PC-3 (cell line): ENCODE measurements around the gene WDR62. TPM values are rescaled to one million over a fixed set of nuclear protein-coding genes. Genes with fewer than 3 reads are reported as not detected.

ENCODE experiments used
- ATAC-seq: fragments of 200-7000 bp; cut with Tn5 transposase; 2 replicates; pipeline ENCODE4 v1.9.1; 2020; ENCODE audit warnings: mild to moderate bottlenecking, moderate library complexity
- BruUV-seq: library from RNA; stranded (reverse); fragments of 400-500 nt; replicated peaks from 2 replicates; lab custom pipeline; 2021; lab: Mats Ljungman, UMichigan
- CTCF ChIA-PET: fragments of 300-600 bp; sonication (Branson Sonifier 250); formaldehyde crosslinking; loops from one replicate; lab custom pipeline; 2022; ENCODE audit warnings: antibody characterized with exemption; lab: Charles Lee
- POLR2A ChIA-PET: fragments of 300-600 bp; sonication (Branson Sonifier 250); formaldehyde crosslinking; loops from one replicate; lab custom pipeline; 2022; ENCODE audit warnings: antibody characterized with exemption; ENCODE audit not compliant: unreplicated experiment; lab: Charles Lee
- DNase-seq: peaks from one replicate; pipeline ENCODE4 v3.0.0-alpha.2; 2015
- H2AFZ ChIP-seq: fragments of 300-600 bp; sonication (generic); 2 replicates; pipeline ENCODE4 v1.6.0; 2016; ENCODE audit warnings: antibody characterized with exemption, low read length
- H3F3A ChIP-seq: fragments of 300-600 bp; sonication (generic); one replicate; pipeline ENCODE4 v1.6.0; 2017; ENCODE audit warnings: antibody characterized with exemption, low read length, control low read depth, mild to moderate bottlenecking; ENCODE audit not compliant: unreplicated experiment
- H3K27ac ChIP-seq: fragments of 300-600 bp; sonication (generic); 2 replicates; pipeline ENCODE4 v1.5.1; 2016; ENCODE audit warnings: mild to moderate bottlenecking, low read length
- H3K27me3 ChIP-seq: fragments of 300-600 bp; sonication (generic); 2 replicates; pipeline ENCODE4 v1.6.1; 2016; ENCODE audit warnings: low read length, mixed read lengths
- H3K36me3 ChIP-seq: fragments of 300-600 bp; sonication (generic); 2 replicates; pipeline ENCODE4 v1.6.1; 2016; ENCODE audit warnings: low read depth, mixed run types, low read length, mixed read lengths
- H3K4me1 ChIP-seq: fragments of 300-600 bp; sonication (generic); 2 replicates; pipeline ENCODE4 v1.5.1; 2016; ENCODE audit warnings: low read length; ENCODE audit not compliant: insufficient read depth
- H3K4me2 ChIP-seq: fragments of 300-600 bp; sonication (generic); 2 replicates; pipeline ENCODE4 v1.6.0; 2016; ENCODE audit warnings: low read length
- H3K4me3 ChIP-seq: fragments of 300-600 bp; sonication (generic); 2 replicates; pipeline ENCODE4 v1.5.1; 2016; ENCODE audit warnings: mild to moderate bottlenecking, low read length, mixed read lengths
- H3K79me2 ChIP-seq: fragments of 300-600 bp; sonication (generic); 2 replicates; pipeline ENCODE4 v1.6.1; 2017; ENCODE audit warnings: low read length, mixed read lengths
- H3K9ac ChIP-seq: fragments of 300-600 bp; sonication (generic); 2 replicates; pipeline ENCODE4 v1.6.0; 2016; ENCODE audit warnings: mild to moderate bottlenecking, low read length
- H3K9me2 ChIP-seq: fragments of 300-600 bp; sonication (generic); replicated peaks from 2 replicates; pipeline ENCODE4 v1.6.1; 2016; ENCODE audit warnings: mixed run types, low read length, mixed read lengths
- H3K9me3 ChIP-seq: fragments of 300-600 bp; sonication (generic); 2 replicates; pipeline ENCODE4 v1.6.1; 2016; ENCODE audit warnings: low read length, mixed read lengths
- H4K20me1 ChIP-seq: fragments of 300-600 bp; sonication (generic); 2 replicates; pipeline ENCODE4 v1.6.1; 2016; ENCODE audit warnings: low read length, mixed read lengths
- EZH2 ChIP-seq: fragments of 300-600 bp; sonication (generic); IDR thresholded peaks from one replicate; pipeline ENCODE4 v1.6.1; 2017; ENCODE audit warnings: antibody characterized with exemption, mild to moderate bottlenecking, low read length; ENCODE audit not compliant: unreplicated experiment
- EZH2phosphoT487 ChIP-seq: fragments of 300-600 bp; sonication (generic); IDR thresholded peaks from 2 replicates; pipeline ENCODE4 v1.6.1; 2018; ENCODE audit warnings: mild to moderate bottlenecking, antibody characterized with exemption, low read length, borderline replicate concordance
- intact Hi-C: fragments of 100-400 bp; cut with micrococcal nuclease; formaldehyde crosslinking; loops from 2 replicates; pipeline ENCODE4 v1.9.0; 2023
- total RNA-seq: library from RNA; depleted of rRNA; stranded (reverse); fragments of >200 nt; gene quantifications from 2 replicates; pipeline ENCODE4 v1.2.3, GENCODE V29; 2014
- TF ChIP-seq, protein P1 (sequence below): fragments of 300-600 bp; sonication (generic); conservative IDR thresholded peaks from 2 replicates; pipeline ENCODE4 v1.5.1; 2017; ENCODE audit warnings: antibody characterized with exemption, low read depth, mild to moderate bottlenecking, low read length

WDR62 gene
- total RNA-seq, 1 experiment from 2014 or later = 13.9 TPM

DNA sequence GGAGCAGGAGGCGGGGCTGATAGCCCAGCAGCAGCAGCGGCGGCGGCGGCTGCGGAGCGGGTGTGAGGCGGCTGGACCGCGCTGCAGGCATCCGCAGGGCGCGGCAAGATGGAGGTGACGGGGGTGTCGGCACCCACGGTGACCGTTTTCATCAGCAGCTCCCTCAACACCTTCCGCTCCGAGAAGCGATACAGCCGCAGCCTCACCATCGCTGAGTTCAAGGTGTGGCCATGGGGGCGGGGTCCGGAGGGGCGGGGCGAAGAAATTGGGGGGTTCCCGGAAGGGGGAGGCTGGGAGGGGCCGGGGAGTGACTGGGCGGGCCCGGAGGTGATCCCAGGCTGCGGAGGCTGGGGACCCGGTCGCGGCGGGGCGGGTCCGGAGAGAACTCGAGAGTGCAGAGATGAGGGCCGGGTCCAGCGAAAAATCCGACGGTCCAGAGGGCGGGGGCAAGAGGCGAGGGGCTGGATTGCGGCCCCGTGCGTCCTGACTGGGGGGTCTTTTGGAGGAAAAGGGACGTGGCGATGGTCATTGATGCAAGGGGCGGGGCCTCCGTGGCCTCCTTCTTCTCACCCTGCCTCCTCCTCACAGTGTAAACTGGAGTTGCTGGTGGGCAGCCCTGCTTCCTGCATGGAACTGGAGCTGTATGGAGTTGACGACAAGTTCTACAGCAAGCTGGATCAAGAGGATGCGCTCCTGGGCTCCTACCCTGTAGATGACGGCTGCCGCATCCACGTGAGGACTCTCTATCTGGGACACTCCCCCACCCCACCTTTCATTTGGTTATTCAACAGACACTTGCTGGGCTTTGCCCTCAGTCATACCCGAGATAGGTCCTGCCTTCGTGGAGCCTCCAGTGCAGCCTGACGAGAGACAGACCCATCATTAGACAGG, 61.0 kb downstream of the WDR62 start, which contains the start of gene TBCB:
Gene TBCB, plus strand, starts transcription at position 16 of the 891 bp plus-strand sequence. Its CDS starts 93 bp downstream, at position 109.
- Histone ChIP-seq H3K9me3 (no peaks in the 10 kb centered on the region), H3K9ac (peak within 1 kb of the TSS; percentile 79), H3F3A (no peaks in the 10 kb centered on the region), H3K79me2 (peaks cover 28% of the 10 kb centered on the region), H3K27ac (peak within 1 kb of the TSS; percentile 66), H3K27me3 (no peaks in the 10 kb centered on the region), H3K36me3 (no peaks in the 10 kb centered on the region), H3K4me2 (peak within 1 kb of the TSS; percentile 96), H2AFZ (peak within 1 kb of the TSS; percentile 95), H4K20me1 (no peaks in the 10 kb centered on the region), H3K4me1 (peaks cover 18% of the 10 kb centered on the region; the same call in 1 of the 2 replicates), H3K9me2 (no peaks in the 10 kb centered on the region), H3K4me3 (peak within 1 kb of the TSS; percentile 73)
- POLR2A ChIA-PET = interaction anchor here (0.6 to 0.7 kb wide), 3 partner anchors 12 to 45 kb away, joined by 3 to 34 read pairs (median 5); no protein-coding TSS in a partner anchor
- intact Hi-C loops = no loop called here
- TSS peak; percentile 62 for BruUV-seq
- DNase-seq (no peak), ATAC-seq (peak; percentile 21)
- TF ChIP-seq EZH2phosphoT487 = no peak
- TF ChIP-seq, protein P1, sequence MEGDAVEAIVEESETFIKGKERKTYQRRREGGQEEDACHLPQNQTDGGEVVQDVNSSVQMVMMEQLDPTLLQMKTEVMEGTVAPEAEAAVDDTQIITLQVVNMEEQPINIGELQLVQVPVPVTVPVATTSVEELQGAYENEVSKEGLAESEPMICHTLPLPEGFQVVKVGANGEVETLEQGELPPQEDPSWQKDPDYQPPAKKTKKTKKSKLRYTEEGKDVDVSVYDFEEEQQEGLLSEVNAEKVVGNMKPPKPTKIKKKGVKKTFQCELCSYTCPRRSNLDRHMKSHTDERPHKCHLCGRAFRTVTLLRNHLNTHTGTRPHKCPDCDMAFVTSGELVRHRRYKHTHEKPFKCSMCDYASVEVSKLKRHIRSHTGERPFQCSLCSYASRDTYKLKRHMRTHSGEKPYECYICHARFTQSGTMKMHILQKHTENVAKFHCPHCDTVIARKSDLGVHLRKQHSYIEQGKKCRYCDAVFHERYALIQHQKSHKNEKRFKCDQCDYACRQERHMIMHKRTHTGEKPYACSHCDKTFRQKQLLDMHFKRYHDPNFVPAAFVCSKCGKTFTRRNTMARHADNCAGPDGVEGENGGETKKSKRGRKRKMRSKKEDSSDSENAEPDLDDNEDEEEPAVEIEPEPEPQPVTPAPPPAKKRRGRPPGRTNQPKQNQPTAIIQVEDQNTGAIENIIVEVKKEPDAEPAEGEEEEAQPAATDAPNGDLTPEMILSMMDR = no peak
- TF ChIP-seq EZH2 = no peak
- CTCF ChIA-PET = interaction anchor here (0.7 to 1.0 kb wide), 2 partner anchors 60 to 185 kb away, joined by 3 to 5 read pairs; no protein-coding TSS in a partner anchor

DNA sequence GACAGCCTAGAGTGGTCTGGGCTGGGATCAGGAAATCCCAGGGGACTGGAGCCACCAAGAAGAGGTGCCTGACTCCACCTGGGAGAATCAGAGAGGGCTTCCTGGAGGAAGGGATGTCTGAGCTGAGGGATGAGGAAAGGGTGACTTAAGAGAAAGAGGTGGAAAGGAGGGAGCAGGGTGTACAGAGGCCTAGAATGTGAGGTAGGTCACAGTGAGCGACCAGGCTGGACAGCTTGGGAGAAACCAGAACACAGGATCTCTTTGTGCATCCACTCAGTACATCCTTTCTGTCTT, 61.6 kb downstream of the WDR62 start:
- Histone ChIP-seq H3K27ac (no peak overlapping the region), H3K79me2 (peaks cover 28% of the 10 kb centered on the region), H3K4me1 (peaks cover 18% of the 10 kb centered on the region; the same call in 1 of the 2 replicates), H3F3A (no peaks in the 10 kb centered on the region), H3K9me3 (no peaks in the 10 kb centered on the region), H3K36me3 (no peaks in the 10 kb centered on the region), H3K27me3 (no peaks in the 10 kb centered on the region), H4K20me1 (no peaks in the 10 kb centered on the region), H3K4me3 (peak overlapping the region; percentile 73), H3K9ac (peak overlapping the region; percentile 73), H2AFZ (no peak overlapping the region), H3K9me2 (no peaks in the 10 kb centered on the region), H3K4me2 (peak overlapping the region; percentile 96)
- CTCF ChIA-PET = no interaction called here
- no TSS peak for BruUV-seq
- ATAC-seq (no peak), DNase-seq (no peak)
- intact Hi-C loops = no loop called here
- POLR2A ChIA-PET = interaction anchor here (0.6 kb wide), 1 partner anchor 11 kb away, joined by 3 read pairs; no protein-coding TSS in a partner anchor
- TF ChIP-seq EZH2phosphoT487 (no peak), EZH2 (no peak)
- TF ChIP-seq, protein P1 = no peak
